ENCODE results near the gene STIP1.

STIP1 gene

DNA sequence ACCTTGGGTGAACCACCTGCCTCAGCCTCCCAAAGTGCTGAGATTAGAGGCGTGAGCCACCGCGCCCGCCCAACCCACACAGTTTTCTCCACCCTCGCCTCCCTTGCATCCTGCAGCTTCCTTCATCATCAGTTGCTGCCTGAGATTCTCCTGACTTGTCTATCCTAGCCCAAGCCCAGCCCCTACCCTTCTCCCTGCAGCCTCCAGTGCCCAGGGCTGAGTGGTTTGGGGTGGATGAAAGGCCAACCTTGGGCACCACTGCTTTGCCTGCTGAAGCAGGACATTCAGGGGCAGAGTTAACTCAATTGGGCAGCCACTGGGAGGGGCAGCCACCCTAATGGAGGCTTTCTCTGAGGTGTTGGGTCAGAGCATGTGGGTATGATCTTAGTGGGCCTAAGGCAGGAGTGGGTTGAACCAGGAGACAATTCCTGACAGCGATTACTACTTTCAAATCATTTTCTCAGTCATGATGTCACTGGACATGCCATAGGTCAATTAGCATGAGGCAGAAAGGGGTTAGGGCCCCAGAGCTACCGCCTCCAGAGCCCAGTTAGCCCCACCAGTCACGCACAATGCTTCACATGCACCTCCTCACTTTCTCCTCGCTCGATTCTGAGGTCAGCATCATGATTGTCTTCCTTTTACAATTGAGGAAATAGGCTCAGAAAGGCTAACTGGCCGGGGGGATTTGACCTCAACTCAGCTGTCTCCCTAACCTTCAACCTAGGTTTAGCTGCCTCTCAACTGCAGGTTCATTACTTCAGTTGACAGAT lies 53.9 kb downstream of the STIP1 start:
- no peak for TF ChIP-seq TAF1 (IDR thresholded peaks at IDR 0.05; ENCODE audit: low read depth)
- TF ChIP-seq NFIC (IDR thresholded peaks at IDR 0.05): no peak
- no peak for TF ChIP-seq EP300 (IDR thresholded peaks at IDR 0.05; ENCODE audit: borderline replicate concordance)
- TF ChIP-seq FOXM1 (IDR thresholded peaks at IDR 0.05; ENCODE audit: borderline replicate concordance, low read depth): no peak
- TF ChIP-seq, protein P1, sequence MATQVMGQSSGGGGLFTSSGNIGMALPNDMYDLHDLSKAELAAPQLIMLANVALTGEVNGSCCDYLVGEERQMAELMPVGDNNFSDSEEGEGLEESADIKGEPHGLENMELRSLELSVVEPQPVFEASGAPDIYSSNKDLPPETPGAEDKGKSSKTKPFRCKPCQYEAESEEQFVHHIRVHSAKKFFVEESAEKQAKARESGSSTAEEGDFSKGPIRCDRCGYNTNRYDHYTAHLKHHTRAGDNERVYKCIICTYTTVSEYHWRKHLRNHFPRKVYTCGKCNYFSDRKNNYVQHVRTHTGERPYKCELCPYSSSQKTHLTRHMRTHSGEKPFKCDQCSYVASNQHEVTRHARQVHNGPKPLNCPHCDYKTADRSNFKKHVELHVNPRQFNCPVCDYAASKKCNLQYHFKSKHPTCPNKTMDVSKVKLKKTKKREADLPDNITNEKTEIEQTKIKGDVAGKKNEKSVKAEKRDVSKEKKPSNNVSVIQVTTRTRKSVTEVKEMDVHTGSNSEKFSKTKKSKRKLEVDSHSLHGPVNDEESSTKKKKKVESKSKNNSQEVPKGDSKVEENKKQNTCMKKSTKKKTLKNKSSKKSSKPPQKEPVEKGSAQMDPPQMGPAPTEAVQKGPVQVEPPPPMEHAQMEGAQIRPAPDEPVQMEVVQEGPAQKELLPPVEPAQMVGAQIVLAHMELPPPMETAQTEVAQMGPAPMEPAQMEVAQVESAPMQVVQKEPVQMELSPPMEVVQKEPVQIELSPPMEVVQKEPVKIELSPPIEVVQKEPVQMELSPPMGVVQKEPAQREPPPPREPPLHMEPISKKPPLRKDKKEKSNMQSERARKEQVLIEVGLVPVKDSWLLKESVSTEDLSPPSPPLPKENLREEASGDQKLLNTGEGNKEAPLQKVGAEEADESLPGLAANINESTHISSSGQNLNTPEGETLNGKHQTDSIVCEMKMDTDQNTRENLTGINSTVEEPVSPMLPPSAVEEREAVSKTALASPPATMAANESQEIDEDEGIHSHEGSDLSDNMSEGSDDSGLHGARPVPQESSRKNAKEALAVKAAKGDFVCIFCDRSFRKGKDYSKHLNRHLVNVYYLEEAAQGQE (IDR thresholded peaks at IDR 0.05; ENCODE audit: low read depth): no peak
- TF ChIP-seq, protein P2, sequence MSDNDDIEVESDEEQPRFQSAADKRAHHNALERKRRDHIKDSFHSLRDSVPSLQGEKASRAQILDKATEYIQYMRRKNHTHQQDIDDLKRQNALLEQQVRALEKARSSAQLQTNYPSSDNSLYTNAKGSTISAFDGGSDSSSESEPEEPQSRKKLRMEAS (IDR thresholded peaks at IDR 0.05): no peak
- TF ChIP-seq ZBTB7A (IDR thresholded peaks at IDR 0.05; ENCODE audit: low read depth): no peak
- no peak for TF ChIP-seq TCF12 (IDR thresholded peaks at IDR 0.05; ENCODE audit: low read depth)
- no peak for TF ChIP-seq CREB1 (IDR thresholded peaks at IDR 0.05; ENCODE audit: low read depth)
- no peak for TF ChIP-seq EGR1 (IDR thresholded peaks at IDR 0.05)
- no peak for TF ChIP-seq TEAD4 (IDR thresholded peaks at IDR 0.05)
- TF ChIP-seq RAD21 (IDR thresholded peaks at IDR 0.05; ENCODE audit: low read depth): no peak
- TF ChIP-seq, protein P3, sequence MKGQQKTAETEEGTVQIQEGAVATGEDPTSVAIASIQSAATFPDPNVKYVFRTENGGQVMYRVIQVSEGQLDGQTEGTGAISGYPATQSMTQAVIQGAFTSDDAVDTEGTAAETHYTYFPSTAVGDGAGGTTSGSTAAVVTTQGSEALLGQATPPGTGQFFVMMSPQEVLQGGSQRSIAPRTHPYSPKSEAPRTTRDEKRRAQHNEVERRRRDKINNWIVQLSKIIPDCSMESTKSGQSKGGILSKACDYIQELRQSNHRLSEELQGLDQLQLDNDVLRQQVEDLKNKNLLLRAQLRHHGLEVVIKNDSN (IDR thresholded peaks at IDR 0.05): no peak
- no peak for TF ChIP-seq CEBPB (IDR thresholded peaks at IDR 0.05)

DNA sequence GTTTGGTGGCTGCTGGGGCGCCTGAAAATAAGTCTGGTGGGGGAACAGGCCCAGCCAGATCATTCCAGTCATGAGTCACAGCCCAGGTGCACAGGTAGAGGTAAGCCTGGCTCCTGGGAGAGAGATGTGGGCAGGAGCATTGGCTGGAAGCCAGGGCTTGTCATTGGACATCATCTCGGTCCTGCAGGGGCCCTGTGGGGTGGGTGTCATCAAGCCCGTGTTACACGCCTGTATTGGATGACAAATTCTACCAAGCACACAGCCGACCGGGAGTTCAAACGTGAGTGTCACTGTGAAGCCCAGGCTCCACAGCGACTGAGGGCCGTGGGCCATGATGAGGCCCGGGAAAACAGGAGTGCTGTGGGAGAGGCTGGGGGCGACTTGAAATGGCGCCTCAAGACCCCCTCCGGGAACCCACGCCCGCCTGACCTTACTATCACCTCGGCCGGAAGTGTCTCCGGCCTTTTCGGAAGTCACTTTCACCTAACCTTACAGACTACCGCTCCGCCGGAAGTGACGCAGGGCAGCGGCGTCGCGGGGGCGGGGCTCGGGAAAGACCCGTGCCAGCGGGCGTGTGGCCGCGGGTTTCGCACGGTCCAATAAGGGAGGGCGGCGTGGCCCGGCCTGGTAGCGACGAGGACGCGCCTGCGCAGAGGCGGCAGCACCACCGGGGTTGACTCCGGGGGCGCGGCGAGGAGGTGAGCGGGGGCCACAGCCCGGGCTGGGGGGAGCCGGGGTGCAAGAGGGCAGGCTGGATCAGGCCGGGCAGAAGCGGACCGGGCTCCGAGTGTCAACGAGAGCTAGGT lies 54.7 kb downstream of the STIP1 start, which contains the start of gene FKBP2:
Gene FKBP2 (plus strand): TSS at position 661 of the 806 bp plus-strand sequence. CDS start 1,293 bp downstream, outside the sequence.
- TF ChIP-seq ZBTB7A (IDR thresholded peaks at IDR 0.05; ENCODE audit: low read depth): peak; percentile 76; the same call in 1 of the 2 replicates
- TF ChIP-seq EGR1 (IDR thresholded peaks at IDR 0.05): peak; percentile 31; the same call in 1 of the 2 replicates
- TF ChIP-seq CEBPB (IDR thresholded peaks at IDR 0.05): 0 out of 2 replicates have a peak, but pooled peaks have one; percentile 22
- TF ChIP-seq TCF12 (IDR thresholded peaks at IDR 0.05; ENCODE audit: low read depth): peak; percentile 88
- TF ChIP-seq, protein P2 (IDR thresholded peaks at IDR 0.05): peak; percentile 56
- peak; percentile 87 for TF ChIP-seq CREB1 (IDR thresholded peaks at IDR 0.05; ENCODE audit: low read depth)
- peak; percentile 83 for TF ChIP-seq NFIC (IDR thresholded peaks at IDR 0.05)
- TF ChIP-seq TAF1 (IDR thresholded peaks at IDR 0.05; ENCODE audit: low read depth): peak; percentile 88
- no peak for TF ChIP-seq YY1 (IDR thresholded peaks at IDR 0.05; ENCODE audit: low read depth)
- TF ChIP-seq, protein P3 (IDR thresholded peaks at IDR 0.05): peak; percentile 41; the same call in 1 of the 2 replicates
- TF ChIP-seq TEAD4 (IDR thresholded peaks at IDR 0.05): peak; percentile 17
- peak; percentile 91 for TF ChIP-seq FOXM1 (IDR thresholded peaks at IDR 0.05; ENCODE audit: borderline replicate concordance, low read depth)
- TF ChIP-seq EP300 (IDR thresholded peaks at IDR 0.05; ENCODE audit: borderline replicate concordance): peak; percentile 50; the same call in 1 of the 2 replicates
- TF ChIP-seq, protein P1 (IDR thresholded peaks at IDR 0.05; ENCODE audit: low read depth): no peak
- TF ChIP-seq RAD21 (IDR thresholded peaks at IDR 0.05; ENCODE audit: low read depth): no peak

DNA sequence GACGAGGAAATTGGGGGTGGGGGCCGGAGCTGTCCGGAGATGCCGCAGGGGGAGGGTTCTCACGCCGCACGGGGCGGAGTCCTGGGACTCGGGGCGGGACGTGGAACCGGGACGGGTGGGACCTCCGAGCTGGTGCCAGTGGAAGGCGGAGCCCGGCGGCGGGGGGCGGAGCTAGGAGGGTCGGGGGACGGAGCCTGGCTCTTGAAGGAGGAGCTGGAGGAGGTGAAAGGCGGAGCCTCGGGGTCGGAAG lies 55.2 kb downstream of the STIP1 start:
- TF ChIP-seq ZBTB7A (IDR thresholded peaks at IDR 0.05; ENCODE audit: low read depth) (no peak), NFIC (IDR thresholded peaks at IDR 0.05) (no peak)
- TF ChIP-seq, protein P1 (IDR thresholded peaks at IDR 0.05; ENCODE audit: low read depth): no peak
- TF ChIP-seq, protein P2 (IDR thresholded peaks at IDR 0.05): no peak

All from Ishikawa (cell line).